ENCODE measurements around the gene CRADD. TPM values are rescaled to one million over a fixed set of nuclear protein-coding genes. Genes with fewer than 3 reads are reported as not detected.

CRADD gene
- total RNA-seq, 1 experiment from 2014 or later, result 7.6 TPM

DNA sequence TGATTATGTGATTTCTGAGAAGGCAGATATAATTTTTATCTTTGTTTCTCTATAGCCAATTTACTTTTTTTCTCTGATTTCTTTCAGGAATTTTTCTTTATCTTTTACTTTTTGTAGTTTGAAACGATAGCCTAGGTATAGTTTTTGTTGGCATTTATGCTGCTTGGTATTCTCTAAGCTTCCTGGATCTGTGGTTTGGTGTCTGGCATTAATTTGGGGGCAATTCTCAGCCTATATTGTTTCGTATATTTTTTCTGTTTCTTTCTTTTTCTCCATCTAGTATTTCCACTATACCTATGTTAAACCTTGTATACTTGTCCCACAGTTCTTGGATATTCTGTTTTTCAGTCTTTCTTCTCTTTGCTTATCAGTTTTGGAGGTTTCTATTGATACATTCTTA is 45.0 kb downstream of the CRADD start:
- H2BK12ac ChIP-seq (ENCODE audit: insufficient read length, low read depth, low read length), result no peak overlapping the region

More for the DNA sequence above, 45.0 kb downstream of the CRADD start:
- Histone ChIP-seq H3K27ac (ENCODE audit: insufficient read length, low read depth, low read length) (no peak overlapping the region), H3K4me2 (ENCODE audit: insufficient read depth, insufficient read length, low read length) (no peak overlapping the region), H3K23ac (ENCODE audit: insufficient read length, low read depth, low read length) (no peak overlapping the region), H3K27me3 (ENCODE audit: insufficient read depth, low read length) (no peaks in the 10 kb centered on the region), H4K20me1 (ENCODE audit: control insufficient read depth, insufficient read depth, insufficient read length) (no peaks in the 10 kb centered on the region), H3K79me1 (ENCODE audit: insufficient read depth, low read depth, low read length, poor library complexity, severe bottlenecking) (no peaks in the 10 kb centered on the region), H3K9ac (ENCODE audit: extremely low read depth, insufficient read length, low read length) (no peak overlapping the region), H2BK5ac (ENCODE audit: insufficient read length, low read length) (no peak overlapping the region), H2BK15ac (ENCODE audit: low read depth, low read length) (no peak overlapping the region), H4K5ac (ENCODE audit: insufficient read length, low read depth, low read length) (no peak overlapping the region), H3K4me1 (ENCODE audit: insufficient read depth, low read length) (0 out of 2 replicates have a peak, but pooled peaks cover under 1% of the 10 kb centered on the region), H2BK120ac (ENCODE audit: low read depth, low read length, poor library complexity, severe bottlenecking) (no peak overlapping the region), H4K8ac (replicated peaks; ENCODE audit: insufficient read length, low read depth, low read length) (no peak overlapping the region), H3K79me2 (ENCODE audit: insufficient read depth, low read length) (no peaks in the 10 kb centered on the region), H2BK20ac (ENCODE audit: low read depth, low read length, poor library complexity, severe bottlenecking) (no peak overlapping the region), H3K56ac (ENCODE audit: insufficient read length, low read depth, low read length) (no peak overlapping the region), H2AK5ac (ENCODE audit: insufficient read length, low read length) (no peak overlapping the region), H3K14ac (ENCODE audit: insufficient read depth, low read length) (no peak overlapping the region), H4K91ac (ENCODE audit: insufficient read length, low read depth, low read length) (no peak overlapping the region), H2AFZ (ENCODE audit: low read length) (no peak overlapping the region), H3T11ph (ENCODE audit: low read length) (no peak overlapping the region), H3K4ac (ENCODE audit: low read depth, low read length) (no peak overlapping the region), H3K23me2 (ENCODE audit: insufficient read length, low read depth, low read length, poor library complexity, severe bottlenecking) (no peaks in the 10 kb centered on the region), H3K18ac (ENCODE audit: insufficient read length, low read depth, low read length) (no peak overlapping the region), H3K9me3 (ENCODE audit: control insufficient read depth, low read depth, low read length) (no peaks in the 10 kb centered on the region)
- no peaks in the 10 kb centered on the region for H3K27me3 Mint-ChIP-seq (ENCODE audit: low read depth)
- peaks cover 7 to 40% (median 16%) of the 10 kb centered on the region in 3 experiments; a peak in 6 of 7 replicates for H3K36me3 Mint-ChIP-seq (ENCODE audit: insufficient read depth in 1 of 3, low read depth in 3 of 3)
- no peak for DNase-seq
- no peak overlapping the region for H3K4me3 Mint-ChIP-seq
- TF ChIP-seq CTCF (conservative IDR thresholded peaks at IDR 0.05), result no peak
- H3K4me1 Mint-ChIP-seq, result peaks cover 4 to 7% of the 10 kb centered on the region in 2 experiments
- no CpG with 5 or more reads among the region's 2 CpGs for WGBS (ENCODE audit: extremely low coverage, insufficient read length, low lambda C conversion rate)
- peaks cover 15 to 30% of the 10 kb centered on the region in 2 experiments for H3K9me3 Mint-ChIP-seq
- H3K27ac Mint-ChIP-seq, result no peak overlapping the region

Data from H9 (cell line).